GM21515 (cell line): ENCODE measurements around the gene TAC4.

ENCODE experiments used
- ATAC-seq: cut with Tn5 transposase; IDR thresholded peaks from one replicate; pipeline ENCODE4 v1.9.1; 2021; ENCODE audit not compliant: unreplicated experiment

Gene TAC4

GRCh38 chr17:49873926-49874325 is 26.1 kb upstream of the TAC4 start:
- no peak for ATAC-seq

GRCh38 chr17:49873466-49873865 is 25.6 kb upstream of the TAC4 start:
- no peak for ATAC-seq

- ATAC-seq, result no peak
Measured at GRCh38 chr17:49872754-49873377, 25.0 kb upstream of the TAC4 start.

- no peak for ATAC-seq
Measured at GRCh38 chr17:49871211-49871610, 23.3 kb upstream of the TAC4 start.

- ATAC-seq, result no peak
Measured at GRCh38 chr17:49870298-49870697, 22.4 kb upstream of the TAC4 start.

- ATAC-seq, result no peak
Measured at GRCh38 chr17:49869038-49869374, 21.1 kb upstream of the TAC4 start.

- ATAC-seq, result no peak
Measured at GRCh38 chr17:49866882-49867413, 19.1 kb upstream of the TAC4 start.

- ATAC-seq, result no peak
Measured at GRCh38 chr17:49866019-49866380, 18.1 kb upstream of the TAC4 start.

GRCh38 chr17:49862781-49863331 is 15.0 kb upstream of the TAC4 start:
- no peak for ATAC-seq

DNA sequence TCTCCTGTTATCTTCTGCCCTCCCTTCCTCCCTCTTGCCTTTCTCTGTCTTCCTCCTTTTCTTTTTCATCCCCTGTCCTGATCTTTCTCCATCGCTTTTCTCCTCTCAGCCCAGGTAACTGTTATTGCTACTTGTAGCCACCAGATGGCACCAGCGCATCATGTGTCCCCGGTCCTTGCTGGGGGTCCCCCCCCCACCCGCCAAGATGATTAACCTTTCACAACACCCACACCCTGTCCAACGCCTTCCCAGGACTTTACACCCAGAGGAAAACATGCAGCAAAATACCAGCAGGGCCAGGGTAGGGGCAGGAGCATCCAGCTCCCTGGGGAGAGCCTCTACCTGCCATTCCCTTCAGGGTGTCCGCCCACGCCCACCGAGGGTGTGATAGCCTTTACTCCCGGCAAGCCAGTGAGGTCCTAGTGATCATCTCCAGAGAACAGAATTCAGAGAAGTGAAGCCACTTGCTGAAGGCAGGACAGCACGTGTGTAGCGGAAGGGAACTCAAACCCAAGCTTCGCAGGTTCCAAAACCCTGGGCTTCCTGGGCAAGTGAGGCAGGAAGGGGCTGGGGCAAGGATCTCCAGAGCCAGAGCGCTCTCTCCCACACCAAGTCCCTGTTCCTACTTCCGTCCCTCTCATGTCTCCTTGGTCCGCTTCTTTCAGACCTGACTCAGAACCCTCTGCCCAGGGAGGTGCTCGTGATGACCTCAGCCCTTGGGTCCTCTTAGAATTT is 13.4 kb upstream of the TAC4 start:
- ATAC-seq, result no peak

DNA sequence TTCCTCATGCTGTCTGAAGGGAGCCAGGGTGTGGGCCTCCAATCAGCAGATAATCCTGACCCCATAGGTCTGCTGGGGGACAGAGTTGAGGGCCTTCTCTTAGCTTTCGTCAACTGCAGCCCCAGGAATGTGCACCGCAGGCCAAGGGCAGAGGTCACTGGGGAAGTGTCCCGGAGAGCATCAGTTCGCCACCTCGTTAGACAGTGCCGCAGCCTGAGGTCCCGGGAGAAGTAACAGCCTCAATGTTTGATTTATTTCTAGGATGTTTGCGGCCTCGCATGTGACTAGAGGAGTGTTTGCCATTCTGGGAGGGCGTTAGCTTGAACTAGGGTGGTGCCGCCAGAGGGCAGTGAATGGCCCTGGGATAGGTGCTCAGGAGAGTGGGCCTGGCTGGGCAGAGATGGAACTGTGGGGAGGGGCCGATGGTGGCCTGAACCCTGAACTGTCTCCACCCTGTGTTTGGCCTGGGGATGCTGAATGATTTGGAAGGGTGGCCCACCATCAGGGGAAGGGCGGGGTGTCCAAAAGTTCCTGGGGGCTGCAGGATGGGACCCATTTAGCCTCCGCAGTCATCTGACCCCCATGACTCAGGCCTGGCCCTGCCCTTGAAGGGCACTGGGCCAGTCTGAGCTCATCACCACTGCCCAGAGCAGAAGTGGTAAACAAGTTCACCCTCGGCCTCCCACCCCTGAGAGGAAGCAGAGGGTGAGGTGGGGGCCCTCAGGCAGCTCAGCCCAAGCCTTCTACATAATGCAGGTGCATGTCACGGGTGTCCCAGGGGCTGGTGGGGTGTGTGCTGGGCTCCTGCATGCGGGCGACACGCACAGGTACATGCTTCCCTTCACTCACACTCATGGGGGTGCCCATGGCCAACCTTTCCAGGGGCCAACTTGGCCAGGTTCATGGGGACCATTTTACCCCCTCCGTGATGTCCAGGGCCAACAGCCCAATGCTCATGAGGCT is 12.4 kb upstream of the TAC4 start:
- ATAC-seq, result no peak

DNA sequence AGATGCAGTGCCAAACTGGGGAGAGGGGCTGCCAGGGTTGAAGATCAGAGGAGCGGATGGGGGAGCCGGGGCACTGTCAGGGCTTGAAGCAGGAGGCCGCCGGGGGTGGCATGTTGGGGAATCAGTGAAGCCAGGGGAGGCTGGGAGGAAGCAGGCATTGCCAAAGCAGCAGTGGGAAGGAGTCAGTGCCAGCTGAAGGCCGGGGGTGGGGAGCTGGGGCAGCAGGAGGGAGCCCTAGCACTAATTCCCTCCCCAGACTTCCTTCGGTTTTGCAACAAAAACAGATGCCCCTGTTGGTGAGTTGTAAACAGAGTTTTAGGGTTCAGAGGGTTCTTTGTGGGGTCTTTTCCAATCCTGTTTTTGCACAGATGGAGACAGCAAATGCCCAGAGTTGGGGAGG is 10.9 kb upstream of the TAC4 start:
- no peak for ATAC-seq

- ATAC-seq, result no peak
Measured at GRCh38 chr17:49854126-49854525, 6.3 kb upstream of the TAC4 start.

DNA sequence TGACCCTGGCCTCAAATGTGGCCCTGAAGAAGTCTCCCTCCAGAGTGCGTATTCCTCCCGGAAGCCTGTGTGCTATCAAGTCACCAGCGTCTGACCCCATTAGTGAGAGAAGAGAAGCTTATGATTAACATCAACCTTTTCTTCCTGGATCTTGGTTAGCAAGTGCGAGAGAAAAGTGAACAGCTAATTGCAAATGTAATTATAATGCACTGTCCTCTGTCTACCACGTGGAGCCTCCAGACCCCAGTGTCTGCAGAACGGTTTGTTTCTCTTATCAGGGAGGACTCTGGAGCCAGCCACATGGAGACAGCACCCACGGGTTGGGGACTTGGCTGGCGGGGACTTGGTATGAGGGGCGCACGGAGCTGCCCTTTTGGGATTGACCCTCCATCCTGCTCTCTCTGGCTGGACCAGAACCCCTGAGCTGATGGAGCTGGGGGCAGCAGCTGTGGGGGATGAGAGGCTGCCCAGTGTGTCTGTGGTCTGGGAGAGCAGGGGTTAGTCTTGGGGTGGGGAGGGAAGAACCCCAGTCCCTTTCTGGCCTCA is 5.7 kb upstream of the TAC4 start:
- no peak for ATAC-seq

DNA sequence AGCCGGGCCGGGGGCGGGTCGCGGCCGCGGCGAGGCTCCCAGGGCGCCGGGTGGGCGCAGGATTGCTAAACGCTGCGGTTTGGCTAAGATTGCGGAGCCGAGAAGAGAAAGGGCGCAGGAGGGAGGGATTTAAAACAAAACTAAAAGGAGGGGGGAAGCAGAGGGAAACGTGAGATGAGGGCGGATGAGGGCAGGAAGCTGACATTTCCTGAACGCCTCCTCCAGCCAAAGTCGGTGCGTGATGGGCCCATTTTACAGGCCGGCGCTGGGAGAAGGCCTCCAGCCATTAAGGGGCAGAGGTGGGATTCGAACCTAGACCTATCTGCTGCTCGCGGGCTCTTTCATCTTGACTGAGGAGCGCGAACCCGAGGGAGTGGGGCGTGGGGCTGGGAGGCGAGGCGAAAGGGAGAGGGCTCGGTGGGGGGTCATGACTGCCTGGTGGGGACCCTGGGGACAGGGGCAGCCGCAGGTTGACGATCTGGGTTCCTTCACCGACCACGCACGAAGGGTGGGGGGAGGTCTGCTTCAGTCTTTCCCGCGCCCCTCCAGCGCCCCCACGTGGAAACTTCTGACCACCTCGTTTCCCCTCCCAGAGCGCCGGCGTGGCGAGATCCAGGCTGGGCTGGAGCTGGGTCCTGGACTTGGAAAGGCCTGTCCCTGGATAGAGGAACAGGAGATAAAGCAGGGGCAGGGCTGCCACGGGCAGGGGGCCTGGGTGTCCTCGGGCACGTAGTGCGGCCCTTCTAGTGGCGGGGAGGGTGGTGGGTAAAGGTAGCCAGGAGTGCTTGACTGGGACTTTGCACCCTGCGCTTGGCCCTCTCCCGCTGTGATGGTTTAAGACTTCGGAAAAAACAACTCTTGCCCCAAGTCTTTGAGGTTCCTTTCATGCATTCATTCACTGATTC is 3.8 kb upstream of the TAC4 start:
- no peak for ATAC-seq

DNA sequence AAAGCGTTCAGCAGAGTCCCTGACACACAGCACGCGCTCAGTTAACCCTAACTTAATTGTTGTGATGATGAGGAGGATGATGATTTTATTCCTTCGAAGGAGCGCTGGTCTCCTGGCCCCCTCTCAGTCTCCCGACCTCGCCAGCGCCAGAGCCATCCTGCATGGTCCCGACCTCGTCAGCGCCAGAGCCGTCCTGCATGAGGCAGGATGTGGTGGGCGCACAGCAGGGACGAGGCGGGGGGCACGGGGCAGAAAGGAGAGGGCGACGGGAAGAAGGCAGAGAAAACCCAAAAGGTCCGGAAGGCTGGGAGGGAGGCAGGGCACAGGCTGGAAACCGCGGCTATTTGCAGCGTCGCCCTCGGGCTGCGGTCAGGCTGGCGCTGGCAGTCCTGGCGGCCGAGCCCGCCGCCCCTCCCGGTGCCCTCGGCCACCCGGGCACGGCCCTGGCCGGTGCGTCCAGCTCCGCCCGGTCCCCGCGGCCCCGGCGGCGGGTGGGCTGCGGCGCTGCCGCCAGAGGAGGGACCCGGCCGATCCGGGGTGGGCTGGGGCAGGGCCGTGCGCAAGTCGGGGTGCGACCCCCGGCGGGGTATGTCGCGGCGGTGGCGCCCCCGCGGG is 3.0 kb upstream of the TAC4 start:
- no peak for ATAC-seq

DNA sequence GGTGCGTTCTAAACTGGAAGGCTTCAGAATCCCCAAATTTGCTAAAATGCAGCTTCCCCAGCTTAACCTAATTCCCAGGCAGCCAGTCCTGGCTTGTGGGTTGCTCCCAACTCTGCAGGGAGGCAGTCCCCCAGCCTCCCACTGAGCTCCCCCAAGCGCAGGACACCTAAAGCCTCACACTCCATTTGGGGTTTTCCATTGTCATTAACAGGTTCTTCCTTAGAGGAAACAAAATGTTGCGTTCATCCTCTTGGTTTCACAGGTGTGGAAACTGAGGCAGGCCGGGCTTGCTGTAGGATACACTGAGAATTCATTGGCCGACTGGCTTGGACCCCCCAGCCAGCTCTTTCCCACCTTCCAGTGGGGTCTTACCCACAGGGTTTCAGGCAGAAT is 2.3 kb upstream of the TAC4 start:
- ATAC-seq, result no peak

DNA sequence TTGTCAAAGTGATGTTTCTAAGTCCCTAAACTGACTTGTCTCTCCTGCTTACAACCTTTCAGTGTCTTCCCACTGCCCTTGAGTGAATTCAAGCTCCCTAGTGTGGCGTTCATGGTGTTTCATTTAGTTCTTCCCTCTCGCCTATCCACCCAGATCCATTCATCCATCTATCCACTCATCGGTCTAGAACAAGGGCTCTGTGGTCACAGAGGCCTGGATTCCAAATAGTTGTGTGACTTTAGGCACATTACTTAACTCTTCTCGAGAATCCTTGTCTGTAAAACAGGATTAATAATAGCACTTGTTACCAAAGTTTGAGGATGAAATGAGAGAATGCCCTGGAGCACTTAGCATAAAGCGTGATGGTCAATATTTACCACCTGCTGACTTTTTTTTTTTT is 870 bp upstream of the TAC4 start:
- no peak for ATAC-seq

DNA sequence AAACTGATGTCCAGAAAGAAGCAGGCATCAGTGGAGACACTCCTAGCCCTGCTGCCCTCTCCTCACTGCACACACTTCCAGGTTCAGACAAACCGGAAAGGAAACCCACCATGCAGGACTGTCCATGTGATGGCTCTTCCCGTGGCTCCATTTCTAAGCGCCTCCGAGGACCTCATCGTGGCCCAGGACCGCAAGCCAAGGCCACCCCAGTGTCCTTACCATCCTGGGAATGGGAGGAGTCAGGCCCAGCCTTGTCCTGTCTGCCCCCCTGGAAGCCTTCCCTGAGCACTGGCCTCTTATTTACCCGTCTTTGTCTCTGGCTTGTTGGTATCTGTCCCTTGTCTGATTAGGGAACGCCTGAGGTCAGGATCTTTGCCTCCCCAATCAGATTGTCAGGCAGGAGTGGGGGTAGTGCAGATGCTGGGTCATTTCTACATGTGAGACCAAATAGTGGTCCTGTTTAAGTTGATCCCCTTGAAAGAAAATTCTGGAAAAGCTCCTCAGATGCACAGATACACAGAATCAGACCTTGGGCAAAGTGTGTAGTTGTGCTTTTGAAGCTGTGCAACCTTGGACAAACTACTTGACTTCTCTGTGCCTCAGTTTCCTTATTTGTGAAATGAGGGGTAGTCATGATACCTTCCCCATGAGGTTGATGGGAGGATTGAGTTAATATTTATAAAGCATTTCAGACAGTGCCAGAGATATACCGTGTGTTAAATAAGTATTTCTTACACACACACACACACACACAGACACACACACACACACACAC is 744 bp downstream of the TAC4 start:
- no peak for ATAC-seq
